ENCODE measurements around the gene TCF25. TPM values are rescaled to one million over a fixed set of nuclear protein-coding genes. Genes with fewer than 3 reads are reported as not detected.
A peak's percentile ranks its signal among the peaks of the same experiment; 100 is the strongest.

The TCF25 gene
- total RNA-seq, 2 donors from 2014 or later: 166 to 247 TPM

DNA sequence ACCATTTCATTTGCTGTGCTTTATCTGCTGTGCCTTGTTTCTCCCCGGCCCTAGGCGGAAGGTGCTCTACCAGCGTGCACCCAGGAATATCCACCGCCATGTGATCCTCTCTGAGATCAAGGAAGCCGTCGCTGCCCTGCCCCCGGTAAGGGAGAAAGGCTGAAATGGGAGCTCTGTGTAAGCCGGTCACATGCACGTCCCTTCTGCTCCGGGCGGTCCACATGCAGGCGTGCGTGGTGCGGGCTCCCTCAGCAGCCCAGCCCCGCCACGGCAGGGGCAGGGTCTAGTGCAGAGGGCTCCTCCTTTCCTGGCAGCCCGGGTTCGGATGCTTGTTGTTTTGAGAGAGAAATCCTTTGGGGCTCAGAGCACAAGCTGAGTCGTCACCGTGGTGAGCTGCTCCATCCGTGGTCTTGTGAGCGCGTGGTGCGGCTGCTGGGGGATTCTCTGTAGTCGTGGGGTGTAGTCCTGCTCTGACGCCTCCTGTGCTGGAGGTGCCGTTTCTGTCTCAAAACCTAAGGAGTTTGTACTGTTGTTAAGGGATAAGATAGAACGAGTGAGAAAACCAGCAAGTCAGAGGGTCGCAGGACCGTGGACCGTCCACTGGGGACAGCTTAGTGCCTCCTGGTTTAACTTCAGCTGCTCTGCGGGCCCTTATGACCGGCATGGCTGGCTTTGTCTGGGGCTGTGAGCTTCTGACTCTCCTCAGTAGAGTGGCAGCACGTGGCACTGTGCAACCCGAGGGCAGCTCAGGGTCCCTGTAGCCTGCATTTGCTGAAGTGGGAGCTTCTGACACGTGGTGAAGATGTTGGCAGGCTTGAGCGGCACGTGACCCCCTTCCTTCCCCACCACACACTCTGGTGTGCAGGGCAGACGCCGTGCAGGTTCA, 33.0 kb downstream of the TCF25 start:
- no peak for ATAC-seq (ENCODE audit: insufficient number of reproducible peaks, low FRiP score, low read depth)
- H3K36me3 ChIP-seq: peaks cover 48% of the 10 kb centered on the region
- H3K4me1 ChIP-seq (ENCODE audit: control insufficient read depth in 1 of 2, low read depth in 2 of 2): no peaks in the 10 kb centered on the region
- no peak for DNase-seq (ENCODE audit: low spot score)
- H3K27me3 ChIP-seq (replicated peaks; ENCODE audit: insufficient read depth): no peaks in the 10 kb centered on the region
- H3K4me3 ChIP-seq: no peak overlapping the region
- no peak overlapping the region for H3K27ac ChIP-seq
- H3K9me3 ChIP-seq: no peaks in the 10 kb centered on the region
- TF ChIP-seq, protein P1, sequence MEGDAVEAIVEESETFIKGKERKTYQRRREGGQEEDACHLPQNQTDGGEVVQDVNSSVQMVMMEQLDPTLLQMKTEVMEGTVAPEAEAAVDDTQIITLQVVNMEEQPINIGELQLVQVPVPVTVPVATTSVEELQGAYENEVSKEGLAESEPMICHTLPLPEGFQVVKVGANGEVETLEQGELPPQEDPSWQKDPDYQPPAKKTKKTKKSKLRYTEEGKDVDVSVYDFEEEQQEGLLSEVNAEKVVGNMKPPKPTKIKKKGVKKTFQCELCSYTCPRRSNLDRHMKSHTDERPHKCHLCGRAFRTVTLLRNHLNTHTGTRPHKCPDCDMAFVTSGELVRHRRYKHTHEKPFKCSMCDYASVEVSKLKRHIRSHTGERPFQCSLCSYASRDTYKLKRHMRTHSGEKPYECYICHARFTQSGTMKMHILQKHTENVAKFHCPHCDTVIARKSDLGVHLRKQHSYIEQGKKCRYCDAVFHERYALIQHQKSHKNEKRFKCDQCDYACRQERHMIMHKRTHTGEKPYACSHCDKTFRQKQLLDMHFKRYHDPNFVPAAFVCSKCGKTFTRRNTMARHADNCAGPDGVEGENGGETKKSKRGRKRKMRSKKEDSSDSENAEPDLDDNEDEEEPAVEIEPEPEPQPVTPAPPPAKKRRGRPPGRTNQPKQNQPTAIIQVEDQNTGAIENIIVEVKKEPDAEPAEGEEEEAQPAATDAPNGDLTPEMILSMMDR (IDR thresholded peaks at IDR 0.05): no peak

DNA sequence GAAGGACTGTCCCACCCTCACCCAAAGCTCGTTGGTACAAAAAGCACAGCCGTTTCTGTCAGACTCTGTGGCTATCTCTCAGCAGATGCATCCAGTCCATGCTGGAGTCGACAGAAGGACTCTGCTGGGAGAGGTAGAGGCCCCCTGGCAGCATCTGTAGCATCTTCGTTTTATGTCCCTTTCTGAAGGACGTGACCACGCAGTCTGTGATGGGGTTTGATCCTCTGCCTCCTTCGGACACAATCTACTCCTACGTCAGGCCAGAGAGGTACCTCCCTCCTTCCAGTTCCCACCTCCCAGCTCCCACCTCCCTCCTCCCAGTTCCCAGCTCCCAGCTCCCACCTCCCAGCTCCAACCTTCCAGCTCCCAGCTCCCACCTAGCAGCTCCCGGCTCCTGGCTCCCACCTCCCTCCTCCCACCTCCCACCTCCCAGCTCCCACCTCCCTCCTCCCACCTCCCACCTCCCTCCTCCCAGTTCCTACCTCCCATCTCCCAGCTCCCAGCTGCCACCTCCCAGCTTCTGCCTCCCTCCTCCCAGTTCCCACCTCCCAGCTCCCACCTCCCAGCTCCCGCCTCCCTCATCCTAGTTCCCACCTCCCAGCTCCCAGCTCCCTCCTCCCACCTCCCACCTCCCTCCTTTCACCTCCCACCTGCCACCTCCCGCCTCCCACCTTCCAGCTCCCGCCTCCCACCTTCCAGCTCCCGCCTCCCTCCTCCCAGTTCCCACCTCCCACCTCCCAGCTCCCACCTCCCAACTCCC, 33.8 kb downstream of the TCF25 start:
- TF ChIP-seq, protein P1 (IDR thresholded peaks at IDR 0.05): no peak
- no peaks in the 10 kb centered on the region for H3K9me3 ChIP-seq
- H3K4me3 ChIP-seq: no peak overlapping the region
- peaks cover 49% of the 10 kb centered on the region for H3K36me3 ChIP-seq
- DNase-seq (ENCODE audit: low spot score): no peak
- ATAC-seq (ENCODE audit: insufficient number of reproducible peaks, low FRiP score, low read depth): no peak
- no peaks in the 10 kb centered on the region for H3K27me3 ChIP-seq (replicated peaks; ENCODE audit: insufficient read depth)
- H3K27ac ChIP-seq: no peak overlapping the region
- H3K4me1 ChIP-seq (ENCODE audit: control insufficient read depth in 1 of 2, low read depth in 2 of 2): no peaks in the 10 kb centered on the region

DNA sequence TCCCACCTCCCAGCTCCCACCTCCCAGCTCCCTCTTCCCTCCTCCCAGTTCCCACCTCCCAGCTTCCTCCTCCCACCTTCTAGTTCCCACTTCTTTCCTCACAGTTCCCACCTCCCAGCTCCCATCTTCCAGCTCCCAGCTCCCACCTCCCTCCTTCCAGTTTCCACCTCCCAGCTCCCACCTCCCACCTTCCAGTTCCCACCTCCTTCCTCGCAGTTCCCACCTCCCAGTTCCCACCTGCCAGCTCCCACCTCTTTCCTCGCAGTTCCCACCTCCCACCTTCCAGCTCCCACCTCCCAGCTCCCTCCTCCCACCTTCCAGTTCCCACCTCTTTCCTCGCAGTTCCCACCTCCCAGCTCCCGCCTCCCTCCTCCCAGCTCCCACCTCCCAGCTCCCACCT, 34.8 kb downstream of the TCF25 start:
- H3K36me3 ChIP-seq: peaks cover 52% of the 10 kb centered on the region

DNA sequence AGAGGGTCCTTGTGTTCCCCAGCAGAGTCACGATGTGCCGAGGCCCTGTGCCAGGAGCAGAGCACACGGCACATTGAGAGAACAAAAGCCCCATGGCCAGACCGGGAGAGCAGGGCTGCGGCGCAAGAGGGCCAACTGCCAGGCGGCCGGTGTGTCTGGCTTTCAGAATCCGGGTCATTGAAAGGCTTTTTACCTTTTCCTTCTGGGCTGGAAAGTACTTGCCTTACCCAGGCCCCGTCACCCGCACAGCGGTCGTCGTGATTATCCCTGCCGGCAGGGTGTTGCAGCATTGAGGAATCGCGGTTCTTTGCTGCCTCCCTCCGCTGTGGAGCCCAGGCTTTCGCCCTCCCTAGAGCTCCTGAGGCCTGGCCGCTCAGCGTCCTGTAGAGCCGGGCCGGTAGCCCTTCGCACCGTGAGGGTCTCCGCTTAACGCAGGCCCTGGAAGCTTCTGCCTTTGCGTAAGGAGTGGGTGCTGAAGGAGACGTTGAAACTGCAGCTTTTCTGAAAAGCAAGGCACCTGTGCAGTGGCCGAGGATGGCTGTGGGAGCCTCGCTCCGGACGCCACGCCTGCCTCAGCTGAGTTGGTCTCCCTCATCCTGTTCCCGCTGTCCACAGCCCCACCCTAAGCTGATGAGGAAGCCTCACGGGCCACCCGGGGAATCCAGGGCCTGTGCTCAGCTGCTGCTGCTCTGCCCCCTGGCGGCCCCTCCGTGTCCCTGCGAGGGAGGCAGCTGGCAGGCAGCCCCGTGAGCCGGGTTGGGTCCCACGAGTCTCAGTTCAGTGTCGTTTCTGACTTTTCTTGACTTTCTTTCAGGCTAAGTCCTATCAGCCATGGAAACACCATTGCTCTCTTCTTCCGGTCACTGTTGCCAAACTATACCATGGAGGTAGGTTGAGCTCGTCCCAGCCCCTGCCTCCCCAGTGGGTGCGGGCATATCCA, 36.7 kb downstream of the TCF25 start:
- H3K27me3 ChIP-seq (replicated peaks; ENCODE audit: insufficient read depth): no peaks in the 10 kb centered on the region
- TF ChIP-seq, protein P1 (IDR thresholded peaks at IDR 0.05): peak; percentile 76
- H3K4me3 ChIP-seq: no peak overlapping the region
- H3K27ac ChIP-seq: no peak overlapping the region
- H3K4me1 ChIP-seq (ENCODE audit: control insufficient read depth in 1 of 2, low read depth in 2 of 2): no peaks in the 10 kb centered on the region
- H3K36me3 ChIP-seq: peaks cover 39% of the 10 kb centered on the region
- ATAC-seq (ENCODE audit: insufficient number of reproducible peaks, low FRiP score, low read depth) (no peak), DNase-seq (ENCODE audit: low spot score) (no peak)
- H3K9me3 ChIP-seq: no peaks in the 10 kb centered on the region

More for the DNA sequence above, 34.8 kb downstream of the TCF25 start:
- Histone ChIP-seq H3K27ac (no peak overlapping the region), H3K9me3 (no peaks in the 10 kb centered on the region), H3K27me3 (replicated peaks; ENCODE audit: insufficient read depth) (no peaks in the 10 kb centered on the region), H3K4me3 (no peak overlapping the region), H3K4me1 (ENCODE audit: control insufficient read depth in 1 of 2, low read depth in 2 of 2) (no peaks in the 10 kb centered on the region)
- TF ChIP-seq, protein P1 (IDR thresholded peaks at IDR 0.05): no peak
- DNase-seq (ENCODE audit: low spot score): no peak
- no peak for ATAC-seq (ENCODE audit: insufficient number of reproducible peaks, low FRiP score, low read depth)

Data from thoracic aorta (tissue), 2 donors.